Fibroblast of the aortic adventitia (primary cell): Measurements from ENCODE around the gene KCNQ1OT1. TPM values are rescaled to one million over a fixed set of nuclear protein-coding genes. Genes with fewer than 3 reads are reported as not detected.

ENCODE experiments used
- DNase-seq: peaks from one replicate; pipeline ENCODE4 v3.0.0-alpha.2; 2010; ENCODE audit warnings: low read depth
- H3K4me3 ChIP-seq: 2 replicates; pipeline ENCODE4 v1.5.1; 2011; ENCODE audit warnings: low read depth, mild to moderate bottlenecking, control low read depth, low read length, moderate library complexity
- total RNA-seq: library from RNA; depleted of rRNA; stranded (reverse); fragments of >200 nt; gene quantifications from 2 replicates; pipeline ENCODE4 v1.2.3, GENCODE V29; 2012; ENCODE audit warnings: low replicate concordance
- TF ChIP-seq, protein P1 (sequence below): IDR thresholded peaks from 2 replicates; pipeline ENCODE4 v1.5.1; 2011; ENCODE audit warnings: mild to moderate bottlenecking, low read length, control low read depth, inconsistent platforms; ENCODE audit not compliant: insufficient read depth

KCNQ1OT1 gene
- total RNA-seq, 1 donor: 5.5 TPM

DNA sequence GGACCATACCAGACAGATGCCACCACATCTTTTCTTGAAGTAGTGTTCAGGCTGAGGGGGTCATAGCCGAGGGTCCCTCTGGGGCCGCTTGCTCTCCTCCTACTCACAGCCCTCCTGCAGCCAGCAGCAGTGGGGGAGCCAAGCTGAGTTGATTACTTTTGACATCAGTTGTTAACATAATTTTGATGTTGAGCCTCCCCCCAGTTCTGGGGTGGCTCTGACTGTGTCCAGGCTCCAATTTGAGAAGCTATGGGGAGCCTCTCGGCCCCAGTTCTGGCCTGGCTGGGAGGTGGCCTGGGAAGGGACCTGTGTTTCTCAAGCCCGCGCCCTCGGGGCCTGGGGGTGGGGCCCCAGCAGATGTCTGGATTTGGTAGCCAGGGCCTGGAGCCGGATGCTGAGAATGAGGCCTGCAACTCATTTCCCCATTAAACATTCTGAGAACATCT lies 47.9 kb downstream of the KCNQ1OT1 start:
- H3K4me3 ChIP-seq: no peak overlapping the region
- DNase-seq: no peak

DNA sequence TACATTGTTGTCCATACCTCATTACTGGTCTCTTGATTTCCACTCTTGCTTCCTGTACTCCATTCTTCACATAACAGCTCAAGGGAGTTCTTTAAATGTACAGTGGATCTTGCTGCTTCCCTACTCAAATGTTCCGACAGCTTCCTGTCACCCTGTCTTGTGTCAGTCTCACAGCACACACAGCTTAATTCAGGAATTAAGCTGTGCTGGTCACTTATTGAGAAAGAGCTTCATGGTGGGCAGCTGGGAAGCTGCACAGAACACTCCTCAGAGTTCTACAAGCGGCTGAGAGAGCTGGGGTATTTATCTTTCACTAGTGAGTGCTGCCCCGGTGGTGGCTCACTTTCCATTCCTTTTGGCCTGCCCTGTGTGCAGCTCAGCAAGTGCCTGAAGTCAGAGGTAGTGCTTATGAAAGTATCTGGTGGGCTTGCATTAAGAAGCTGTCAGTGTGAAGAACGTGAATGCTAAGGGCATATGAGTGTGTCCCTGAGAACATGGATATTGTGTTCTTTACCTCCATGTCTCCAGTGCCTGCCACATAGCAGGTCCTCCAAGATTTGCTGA lies 48.7 kb downstream of the KCNQ1OT1 start:
- DNase-seq: no peak
- TF ChIP-seq, protein P1, sequence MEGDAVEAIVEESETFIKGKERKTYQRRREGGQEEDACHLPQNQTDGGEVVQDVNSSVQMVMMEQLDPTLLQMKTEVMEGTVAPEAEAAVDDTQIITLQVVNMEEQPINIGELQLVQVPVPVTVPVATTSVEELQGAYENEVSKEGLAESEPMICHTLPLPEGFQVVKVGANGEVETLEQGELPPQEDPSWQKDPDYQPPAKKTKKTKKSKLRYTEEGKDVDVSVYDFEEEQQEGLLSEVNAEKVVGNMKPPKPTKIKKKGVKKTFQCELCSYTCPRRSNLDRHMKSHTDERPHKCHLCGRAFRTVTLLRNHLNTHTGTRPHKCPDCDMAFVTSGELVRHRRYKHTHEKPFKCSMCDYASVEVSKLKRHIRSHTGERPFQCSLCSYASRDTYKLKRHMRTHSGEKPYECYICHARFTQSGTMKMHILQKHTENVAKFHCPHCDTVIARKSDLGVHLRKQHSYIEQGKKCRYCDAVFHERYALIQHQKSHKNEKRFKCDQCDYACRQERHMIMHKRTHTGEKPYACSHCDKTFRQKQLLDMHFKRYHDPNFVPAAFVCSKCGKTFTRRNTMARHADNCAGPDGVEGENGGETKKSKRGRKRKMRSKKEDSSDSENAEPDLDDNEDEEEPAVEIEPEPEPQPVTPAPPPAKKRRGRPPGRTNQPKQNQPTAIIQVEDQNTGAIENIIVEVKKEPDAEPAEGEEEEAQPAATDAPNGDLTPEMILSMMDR: no peak
- no peak overlapping the region for H3K4me3 ChIP-seq

More for the DNA sequence above, 47.9 kb downstream of the KCNQ1OT1 start:
- TF ChIP-seq, protein P1: no peak

DNA sequence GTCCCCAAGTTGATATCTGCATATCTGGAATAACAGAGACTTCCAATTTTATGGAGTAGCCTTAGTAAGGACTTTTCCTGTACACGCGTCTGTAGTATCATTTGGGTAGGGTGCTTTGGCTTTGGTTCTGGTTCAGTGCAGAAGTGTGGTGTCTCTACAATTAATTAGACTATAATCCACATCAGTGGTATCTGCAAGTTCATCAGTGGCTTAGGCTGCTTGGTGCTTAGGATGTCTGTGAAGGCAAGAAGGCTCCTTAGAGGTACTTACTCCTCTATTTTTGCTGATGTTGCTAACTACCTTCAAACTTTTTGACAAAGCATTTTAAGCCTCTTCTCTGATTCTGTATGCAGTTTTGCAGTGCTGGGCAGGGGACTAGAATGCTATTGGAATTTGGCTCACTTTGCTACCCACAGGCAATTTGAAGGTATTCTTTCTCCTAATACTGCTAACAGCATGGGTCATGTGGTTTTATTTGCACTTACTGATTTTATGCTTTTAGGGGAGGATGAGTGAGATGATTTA lies 49.4 kb downstream of the KCNQ1OT1 start:
- H3K4me3 ChIP-seq: no peak overlapping the region
- TF ChIP-seq, protein P1: no peak
- DNase-seq: no peak

DNA sequence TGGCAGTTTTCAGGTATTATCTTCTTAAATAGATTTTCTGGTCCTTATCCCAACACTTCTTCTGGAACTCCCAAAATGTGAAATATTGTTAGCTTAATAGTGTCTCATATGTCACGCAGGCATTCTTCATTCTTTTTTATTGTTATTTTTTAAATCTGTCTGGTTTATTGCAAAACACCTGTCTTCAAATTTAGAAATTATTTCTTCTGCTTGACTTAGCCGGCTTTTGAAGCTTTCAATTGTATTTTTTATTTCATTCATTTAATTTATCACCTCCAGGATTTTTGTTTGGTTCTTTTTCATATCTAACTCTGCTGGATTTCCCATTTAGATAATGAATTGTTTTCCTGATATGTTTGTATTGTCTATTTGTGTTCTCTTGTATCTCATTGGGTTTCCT lies 49.9 kb downstream of the KCNQ1OT1 start:
- TF ChIP-seq, protein P1: no peak
- DNase-seq: no peak
- no peak overlapping the region for H3K4me3 ChIP-seq

DNA sequence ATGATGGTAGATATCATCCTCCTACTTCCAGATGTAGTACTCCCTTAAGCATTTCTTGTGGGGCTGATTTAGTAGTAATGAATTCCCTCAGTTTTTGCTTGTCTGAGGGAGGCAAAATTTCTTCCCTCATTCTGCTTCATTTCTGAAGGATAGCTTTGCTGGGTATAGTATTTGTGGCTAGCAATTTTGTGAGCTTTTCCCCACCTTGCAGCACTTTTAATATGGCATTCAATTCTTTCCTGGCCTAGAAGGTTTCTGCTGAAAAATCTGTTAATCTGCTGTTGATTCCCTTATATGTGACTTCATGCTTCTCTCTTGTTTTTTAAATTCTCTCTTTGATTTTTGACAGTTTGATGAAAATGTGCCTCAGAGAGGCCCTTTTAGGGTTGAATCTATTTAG lies 50.4 kb downstream of the KCNQ1OT1 start:
- no peak overlapping the region for H3K4me3 ChIP-seq
- TF ChIP-seq, protein P1: no peak
- DNase-seq: no peak

DNA sequence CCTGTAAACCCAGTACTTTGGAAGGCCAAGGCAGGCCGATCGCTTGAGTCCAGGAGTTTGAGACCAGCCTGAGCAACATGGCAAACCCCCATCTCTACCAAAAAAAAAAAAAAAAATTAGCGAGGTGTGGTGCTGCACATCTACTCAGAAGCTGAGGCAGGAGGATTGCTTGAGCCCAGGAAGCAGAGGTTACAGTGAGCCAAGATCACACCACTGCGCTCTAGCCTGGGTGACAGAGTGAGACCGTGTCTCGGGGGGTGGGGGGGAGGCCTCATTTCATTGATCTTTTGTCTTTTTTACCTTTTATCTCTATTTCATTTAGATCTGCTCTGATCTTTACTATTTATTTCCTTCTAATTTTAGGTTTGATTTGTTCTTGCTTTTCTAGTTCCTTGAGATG lies 51.8 kb downstream of the KCNQ1OT1 start:
- no peak overlapping the region for H3K4me3 ChIP-seq
- TF ChIP-seq, protein P1: no peak
- DNase-seq: no peak

DNA sequence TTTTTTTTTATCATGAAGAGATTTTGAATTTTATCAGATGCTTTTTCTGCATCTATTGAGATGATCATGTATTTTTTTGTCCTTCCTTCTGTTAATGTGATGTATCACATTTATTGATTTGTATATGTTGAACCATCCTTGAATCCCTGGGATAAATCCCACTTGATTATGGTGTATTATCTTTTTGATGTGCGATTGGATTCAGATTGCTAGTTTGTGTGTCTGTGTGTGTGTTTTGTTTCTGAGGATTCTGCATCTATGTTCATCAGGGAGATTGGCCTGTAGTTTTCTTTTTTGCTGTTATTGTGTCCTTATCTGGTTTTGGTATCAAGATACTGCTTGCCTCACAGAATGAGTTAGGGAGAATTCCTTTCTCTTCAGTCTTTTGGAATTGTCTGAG lies 52.6 kb downstream of the KCNQ1OT1 start:
- no peak for DNase-seq
- H3K4me3 ChIP-seq: no peak overlapping the region
- TF ChIP-seq, protein P1: no peak
